OCI-LY7 (cell line): ENCODE data around the gene SRGN. TPM values are rescaled to one million over a fixed set of nuclear protein-coding genes. Genes with fewer than 3 reads are reported as not detected.

ENCODE experiments used
- BruUV-seq: library from RNA; stranded (reverse); fragments of 400-500 nt; replicated peaks from 2 replicates; lab custom pipeline; 2021; lab: Mats Ljungman, UMichigan
- CTCF ChIA-PET: fragments of 300-600 bp; sonication (Branson Sonifier 250); formaldehyde crosslinking; loops from one replicate; lab custom pipeline; 2022; ENCODE audit warnings: antibody characterized with exemption; ENCODE audit not compliant: unreplicated experiment; lab: Charles Lee
- POLR2A ChIA-PET: fragments of 300-600 bp; sonication (Branson Sonifier 250); formaldehyde crosslinking; loops from one replicate; lab custom pipeline; 2022; ENCODE audit warnings: antibody characterized with exemption; lab: Charles Lee
- DNase-seq: peaks from one replicate; pipeline ENCODE4 v3.0.0-alpha.2; 2015; ENCODE audit warnings: low spot score
- H2AFZ ChIP-seq: fragments of 200-600 bp; sonication (generic), shearing (Covaris generic); 2 replicates; pipeline ENCODE4 v1.6.1; 2014; ENCODE audit warnings: mild to moderate bottlenecking, antibody characterized with exemption, low read length, moderate library complexity
- H3K27ac ChIP-seq: fragments of 200-600 bp; sonication (generic); 2 replicates; pipeline ENCODE4 v1.5.1; 2014; ENCODE audit warnings: mixed run types, low read depth, mild to moderate bottlenecking, moderate library complexity, low read length, inconsistent platforms; ENCODE audit not compliant: poor library complexity, severe bottlenecking
- H3K36me3 ChIP-seq: fragments of 200-600 bp; sonication (generic); 2 replicates; pipeline ENCODE4 v1.6.1; 2014; ENCODE audit warnings: mild to moderate bottlenecking, antibody characterized with exemption, low read length, moderate library complexity, mixed read lengths; ENCODE audit not compliant: insufficient read depth
- H3K4me1 ChIP-seq: fragments of 200-600 bp; sonication (generic); 2 replicates; pipeline ENCODE4 v1.5.1; 2014; ENCODE audit warnings: mild to moderate bottlenecking, low read length; ENCODE audit not compliant: insufficient read depth, poor library complexity, severe bottlenecking
- H3K4me2 ChIP-seq: fragments of 200-600 bp; sonication (generic); 2 replicates; pipeline ENCODE4 v1.6.1; 2014; ENCODE audit warnings: mild to moderate bottlenecking, low read length
- H3K4me3 ChIP-seq: fragments of 200-600 bp; sonication (generic); 2 replicates; pipeline ENCODE4 v1.5.1; 2014; ENCODE audit warnings: mild to moderate bottlenecking, low read depth, low read length; ENCODE audit not compliant: poor library complexity, severe bottlenecking
- H3K79me2 ChIP-seq: fragments of 200-600 bp; sonication (generic); 2 replicates; pipeline ENCODE4 v1.6.1; 2016; ENCODE audit warnings: low read depth, mild to moderate bottlenecking, low read length, moderate library complexity, mixed read lengths; ENCODE audit not compliant: insufficient read depth
- H3K9me2 ChIP-seq: fragments of 200-600 bp; sonication (generic); 2 replicates; pipeline ENCODE4 v1.6.1; 2016; ENCODE audit warnings: mild to moderate bottlenecking, low read length, mixed read lengths; ENCODE audit not compliant: insufficient read depth
- H3K9me3 ChIP-seq: fragments of 200-600 bp; sonication (generic); 2 replicates; pipeline ENCODE4 v1.6.1; 2014; ENCODE audit warnings: mild to moderate bottlenecking, mixed run types, low read length, mixed read lengths
- H4K20me1 ChIP-seq: fragments of 200-600 bp; sonication (generic); 2 replicates; pipeline ENCODE4 v1.6.1; 2014; ENCODE audit warnings: mild to moderate bottlenecking, antibody characterized with exemption, low read length, moderate library complexity, mixed read lengths; ENCODE audit not compliant: insufficient read depth
- CTCF ChIP-seq: fragments of 200-600 bp; sonication (generic); conservative IDR thresholded peaks from 2 replicates; pipeline ENCODE4 v1.5.1; 2014; ENCODE audit warnings: mild to moderate bottlenecking, antibody characterized with exemption, low read length, moderate library complexity, mixed read lengths
- EZH2phosphoT487 ChIP-seq: fragments of 200-600 bp; sonication (generic); IDR thresholded peaks from 2 replicates; pipeline ENCODE4 v1.6.1; 2018; ENCODE audit warnings: low read depth, borderline replicate concordance, mild to moderate bottlenecking, mixed run types, antibody characterized with exemption, low read length, moderate library complexity, mixed read lengths
- intact Hi-C: fragments of 100-400 bp; cut with micrococcal nuclease; formaldehyde crosslinking; loops from one replicate; pipeline ENCODE4 v1.10.0; 2022; ENCODE audit not compliant: unreplicated experiment
- total RNA-seq, 2 experiments: library from RNA; depleted of rRNA in 1 of 2; stranded (reverse); fragments of >200 nt in 1 of 2; shearing (Covaris generic) in 1 of 2; gene quantifications; 2 replicates each; pipeline ENCODE4 v1.2.3, GENCODE V29; 2014 to 2022

The SRGN gene
- total RNA-seq, 2 experiments from 2014 or later: 5.8 to 16.3 TPM

- Histone ChIP-seq H3K79me2 (no peaks in the 10 kb centered on the region), H4K20me1 (no peaks in the 10 kb centered on the region), H3K4me3 (no peak overlapping the region), H3K9me3 (no peaks in the 10 kb centered on the region), H3K4me1 (no peaks in the 10 kb centered on the region), H3K36me3 (no peaks in the 10 kb centered on the region), H3K9me2 (no peaks in the 10 kb centered on the region), H3K4me2 (no peak overlapping the region), H2AFZ (no peak overlapping the region), H3K27ac (no peak overlapping the region)
- BruUV-seq: no TSS peak
- intact Hi-C loops: no loop called here
- ChIA-PET POLR2A (no interaction called here), CTCF (no interaction called here)
- no peak for DNase-seq
- TF ChIP-seq CTCF: no peak
- TF ChIP-seq EZH2phosphoT487: no peak
These were observed 19.2 kb downstream of the SRGN start for GRCh38 chr10:69107176-69107490.

- no TSS peak for BruUV-seq
- H3K4me2 ChIP-seq: no peak overlapping the region
- H3K4me3 ChIP-seq: no peak overlapping the region
- intact Hi-C loops: no loop called here
- no peaks in the 10 kb centered on the region for H3K36me3 ChIP-seq
- DNase-seq: no peak
- no peak overlapping the region for H3K27ac ChIP-seq
- TF ChIP-seq CTCF: no peak
- no peaks in the 10 kb centered on the region for H3K79me2 ChIP-seq
- no peaks in the 10 kb centered on the region for H4K20me1 ChIP-seq
- H2AFZ ChIP-seq: no peak overlapping the region
- CTCF ChIA-PET: no interaction called here
- POLR2A ChIA-PET: no interaction called here
- no peaks in the 10 kb centered on the region for H3K9me2 ChIP-seq
- no peaks in the 10 kb centered on the region for H3K9me3 ChIP-seq
- H3K4me1 ChIP-seq: no peaks in the 10 kb centered on the region
These were observed 19.8 kb downstream of the SRGN start for GRCh38 chr10:69107699-69108098.

- H3K9me3 ChIP-seq: no peaks in the 10 kb centered on the region
- H3K36me3 ChIP-seq: no peaks in the 10 kb centered on the region
- no peak overlapping the region for H2AFZ ChIP-seq
- H3K79me2 ChIP-seq: peaks cover 5% of the 10 kb centered on the region
- no peak overlapping the region for H3K4me2 ChIP-seq
- TF ChIP-seq CTCF (no peak), EZH2phosphoT487 (no peak)
- H3K4me1 ChIP-seq: peaks cover 6% of the 10 kb centered on the region
- DNase-seq: no peak
- no peak overlapping the region for H3K27ac ChIP-seq
- H3K4me3 ChIP-seq: no peak overlapping the region
- ChIA-PET CTCF (no interaction called here), POLR2A (interaction anchor here (0.6 kb wide), 1 partner anchor 213 kb away, joined by 3 read pairs; no protein-coding TSS in a partner anchor)
- H3K9me2 ChIP-seq: no peaks in the 10 kb centered on the region
- intact Hi-C loops: no loop called here
- H4K20me1 ChIP-seq: no peaks in the 10 kb centered on the region
- no TSS peak for BruUV-seq
These were observed 32.0 kb downstream of the SRGN start for GRCh38 chr10:69119896-69120295.
